Activated B cell treated with CpG ODN at 0.5 μM for 24 hours (primary cell): ENCODE measurements around the gene LPCAT2. TPM values are rescaled to one million over a fixed set of nuclear protein-coding genes. Genes with fewer than 3 reads are reported as not detected.

ENCODE experiments used
- ATAC-seq: fragments of 200-7000 bp; cut with Tn5 transposase; one replicate; pipeline ENCODE4 v1.10.0; 2021; ENCODE audit warnings: low read depth, mild to moderate bottlenecking, moderate library complexity
- CTCF ChIA-PET: fragments of 350-600 bp; sonication (Branson Sonifier 250); formaldehyde crosslinking; loops from one replicate; lab custom pipeline; 2021; ENCODE audit warnings: antibody characterized with exemption; lab: Charles Lee
- POLR2A ChIA-PET: fragments of 350-600 bp; sonication (Branson Sonifier 250); formaldehyde crosslinking; loops from one replicate; lab custom pipeline; 2021; ENCODE audit warnings: antibody characterized with exemption; lab: Charles Lee
- DNase-seq: peaks from one replicate; pipeline ENCODE4 v3.0.0; 2022
- H3K27ac Mint-ChIP-seq: one replicate; pipeline ENCODE4 v1.8.0; 2020; ENCODE audit warnings: mixed read lengths
- H3K27me3 Mint-ChIP-seq: one replicate; pipeline ENCODE4 v1.8.0; 2021; ENCODE audit warnings: mixed read lengths
- H3K36me3 Mint-ChIP-seq: one replicate; pipeline ENCODE4 v1.8.0; 2021; ENCODE audit warnings: low read depth, mixed read lengths
- H3K4me1 Mint-ChIP-seq: one replicate; pipeline ENCODE4 v1.8.0; 2021; ENCODE audit warnings: mixed read lengths
- H3K4me3 Mint-ChIP-seq: one replicate; pipeline ENCODE4 v1.8.0; 2020; ENCODE audit warnings: mild to moderate bottlenecking, mixed read lengths
- H3K9me3 Mint-ChIP-seq: one replicate; pipeline ENCODE4 v1.8.0; 2020; ENCODE audit warnings: mixed read lengths
- CTCF ChIP-seq: fragments of 200-600 bp; IDR thresholded peaks from one replicate; pipeline ENCODE4 v1.8.0; 2022; ENCODE audit warnings: antibody characterized with exemption, mild to moderate bottlenecking
- intact Hi-C: fragments of 100-400 bp; cut with micrococcal nuclease; formaldehyde crosslinking; loops from one replicate; pipeline ENCODE4 v1.15.1; 2024
- total RNA-seq: library from RNA; stranded (reverse); gene quantifications from 2 replicates; pipeline ENCODE4 v1.2.3, GENCODE V29; 2022

The LPCAT2 gene
- total RNA-seq, 1 donor from 2014 or later, result 0.04 TPM

GRCh38 chr16:55559933-55560516, 51.2 kb downstream of the LPCAT2 start:
- ATAC-seq (no peak), DNase-seq (no peak)
- CTCF ChIA-PET, result no interaction called here
- no peak for TF ChIP-seq CTCF
- H3K9me3 Mint-ChIP-seq, result no peaks in the 10 kb centered on the region
- POLR2A ChIA-PET, result no interaction called here
- peaks cover 3% of the 10 kb centered on the region for H3K27me3 Mint-ChIP-seq
- no peaks in the 10 kb centered on the region for H3K4me1 Mint-ChIP-seq
- H3K36me3 Mint-ChIP-seq, result no peaks in the 10 kb centered on the region
- H3K4me3 Mint-ChIP-seq, result no peak overlapping the region
- H3K27ac Mint-ChIP-seq, result no peak overlapping the region
- intact Hi-C loops, result no loop called here

- H3K4me1 Mint-ChIP-seq, result no peaks in the 10 kb centered on the region
- no peak for TF ChIP-seq CTCF
- ATAC-seq, result no peak
- H3K36me3 Mint-ChIP-seq, result no peaks in the 10 kb centered on the region
- no peak overlapping the region for H3K4me3 Mint-ChIP-seq
- no peak for DNase-seq
- peaks cover 3% of the 10 kb centered on the region for H3K27me3 Mint-ChIP-seq
- ChIA-PET CTCF (no interaction called here), POLR2A (no interaction called here)
- H3K27ac Mint-ChIP-seq, result no peak overlapping the region
- intact Hi-C loops, result no loop called here
- no peaks in the 10 kb centered on the region for H3K9me3 Mint-ChIP-seq
Measured at GRCh38 chr16:55561319-55561848, 52.5 kb downstream of the LPCAT2 start.

GRCh38 chr16:55562936-55563335, 54.1 kb downstream of the LPCAT2 start:
- ChIA-PET CTCF (no interaction called here), POLR2A (no interaction called here)
- no peak for TF ChIP-seq CTCF
- Mint-ChIP-seq H3K4me3 (no peak overlapping the region), H3K4me1 (no peaks in the 10 kb centered on the region), H3K9me3 (no peaks in the 10 kb centered on the region), H3K27ac (no peak overlapping the region), H3K36me3 (no peaks in the 10 kb centered on the region), H3K27me3 (peaks cover 5% of the 10 kb centered on the region)
- ATAC-seq, result no peak
- intact Hi-C loops, result no loop called here
- no peak for DNase-seq

GRCh38 chr16:55563797-55564196, 54.9 kb downstream of the LPCAT2 start:
- H3K4me1 Mint-ChIP-seq, result no peaks in the 10 kb centered on the region
- H3K36me3 Mint-ChIP-seq, result no peaks in the 10 kb centered on the region
- no peak overlapping the region for H3K27ac Mint-ChIP-seq
- no peaks in the 10 kb centered on the region for H3K9me3 Mint-ChIP-seq
- ChIA-PET CTCF (no interaction called here), POLR2A (no interaction called here)
- no peak for DNase-seq
- peaks cover 5% of the 10 kb centered on the region for H3K27me3 Mint-ChIP-seq
- no peak for TF ChIP-seq CTCF
- ATAC-seq, result no peak
- H3K4me3 Mint-ChIP-seq, result no peak overlapping the region
- intact Hi-C loops, result no loop called here

- no peaks in the 10 kb centered on the region for H3K36me3 Mint-ChIP-seq
- POLR2A ChIA-PET, result no interaction called here
- H3K4me1 Mint-ChIP-seq, result no peaks in the 10 kb centered on the region
- no peak overlapping the region for H3K4me3 Mint-ChIP-seq
- intact Hi-C loops, result no loop called here
- TF ChIP-seq CTCF, result no peak
- ATAC-seq, result no peak
- H3K9me3 Mint-ChIP-seq, result no peaks in the 10 kb centered on the region
- DNase-seq, result no peak
- CTCF ChIA-PET, result no interaction called here
- H3K27me3 Mint-ChIP-seq, result peaks cover 5% of the 10 kb centered on the region
- no peak overlapping the region for H3K27ac Mint-ChIP-seq
Measured at GRCh38 chr16:55565086-55565485, 56.2 kb downstream of the LPCAT2 start.
